ENCODE measurements around the gene MIAT. TPM values are rescaled to one million over a fixed set of nuclear protein-coding genes. Genes with fewer than 3 reads are reported as not detected.

Gene MIAT
- total RNA-seq, 3 donors from 2014 or later (not counting 1 experiment from before 2014, with no cell fraction given) = 75.3 to 105 (median 76.3) TPM

DNA sequence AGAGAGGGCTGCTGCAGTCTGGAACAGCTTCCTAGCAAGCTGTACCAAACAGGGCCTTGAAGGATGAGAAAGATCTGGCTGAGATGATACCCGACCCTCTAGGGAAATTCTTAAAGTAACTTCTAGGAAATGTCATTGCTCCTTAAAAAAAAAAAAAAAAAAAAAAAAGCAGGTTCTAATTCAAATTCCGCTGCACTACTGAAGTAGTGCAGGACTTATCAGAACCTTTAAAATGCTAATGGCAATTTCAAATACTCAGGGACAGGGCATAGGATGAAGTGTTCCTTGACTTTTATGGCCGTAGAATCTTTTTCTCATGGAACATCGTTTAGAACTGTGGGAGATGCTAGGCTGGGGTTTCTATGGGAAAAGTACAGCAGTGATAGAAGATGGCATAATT lies 13.1 kb downstream of the MIAT start:
- no peak for TF ChIP-seq CTCF (IDR thresholded peaks at IDR 0.05)
- ATAC-seq = no peak
- peak overlapping the region; percentile 96 for H3K4me3 Mint-ChIP-seq
- H3K9me3 ChIP-seq (ENCODE audit: control insufficient read depth, insufficient read depth, low read length) = no peaks in the 10 kb centered on the region
- WGBS (ENCODE audit: insufficient coverage) = 89% methylated on average over 4 of the region's 4 CpGs
- no peak overlapping the region for H3K4me3 ChIP-seq (ENCODE audit: low read length)
- peak overlapping the region; percentile 95 to 99 for H3K27ac Mint-ChIP-seq
- H3K9me3 Mint-ChIP-seq = no peaks in the 10 kb centered on the region
- no peaks in the 10 kb centered on the region for H3K36me3 Mint-ChIP-seq
- H3K4me1 Mint-ChIP-seq = peaks cover 75 to 78% of the 10 kb centered on the region in 2 donors
- no peaks in the 10 kb centered on the region for H3K27me3 Mint-ChIP-seq (ENCODE audit: low read depth in 2 of 2)
- peaks cover 2% of the 10 kb centered on the region for H3K36me3 ChIP-seq (ENCODE audit: control insufficient read depth, insufficient read depth, low read length)
- no peaks in the 10 kb centered on the region for H3K27me3 ChIP-seq (ENCODE audit: control insufficient read depth, insufficient read depth, low read length)
- intact Hi-C loops (cut with micrococcal nuclease) = loop anchor here (5.0 to 10.0 kb wide), 2 partner anchors 78 to 306 kb away; partner anchors contain the start of gene TPST2
- peak overlapping the region; percentile 91 for H3K27ac ChIP-seq (ENCODE audit: low read length)
- no peak for DNase-seq
- H3K4me1 ChIP-seq (ENCODE audit: control insufficient read depth, insufficient read depth, low read length) = peaks cover 85% of the 10 kb centered on the region

DNA sequence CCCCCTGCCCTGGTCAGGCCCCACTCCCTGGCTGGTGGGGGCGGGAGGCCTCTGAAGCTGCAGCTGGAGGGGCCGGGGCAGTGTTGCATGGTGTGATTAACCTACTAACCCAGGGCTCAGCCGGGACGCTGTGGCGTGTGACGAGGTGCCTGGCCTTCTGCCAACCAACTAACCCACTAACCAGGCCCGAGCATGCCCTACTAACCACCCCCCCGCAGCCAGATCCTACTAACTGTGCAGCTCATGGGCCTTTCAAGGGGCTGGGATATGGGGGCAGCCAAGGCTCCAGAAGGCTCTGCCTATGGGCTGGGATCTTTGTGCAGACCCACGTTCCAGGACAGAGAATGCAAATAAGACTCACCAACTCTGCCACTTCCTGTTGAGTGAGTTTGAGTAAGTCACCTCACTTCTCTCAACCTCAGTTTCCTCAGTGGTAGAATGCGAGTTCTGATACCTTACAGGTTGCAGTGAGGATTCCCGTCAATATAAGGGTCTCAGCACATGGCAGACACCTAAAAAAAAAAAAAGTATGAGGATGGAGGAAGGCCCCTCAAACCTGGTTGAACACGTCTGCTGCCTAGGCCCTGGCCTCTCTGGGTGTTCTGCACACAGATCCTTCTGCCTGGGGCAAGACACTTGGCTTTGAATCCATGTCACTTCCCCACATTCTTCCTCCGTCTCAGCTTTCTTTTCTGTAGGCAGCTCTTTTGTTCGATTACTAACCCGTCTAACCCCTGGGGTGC lies 14.1 kb downstream of the MIAT start:
- WGBS (ENCODE audit: insufficient coverage) = 22% methylated on average over 15 of the region's 15 CpGs
- peaks cover 80 to 82% of the 10 kb centered on the region in 2 donors for H3K4me1 Mint-ChIP-seq
- peak overlapping the region; percentile 95 to 99 for H3K27ac Mint-ChIP-seq
- H3K27ac ChIP-seq (ENCODE audit: low read length) = peak overlapping the region; percentile 91
- DNase-seq = peak; percentile 77 to 91
- H3K4me3 Mint-ChIP-seq = peak overlapping the region; percentile 96
- no peaks in the 10 kb centered on the region for H3K27me3 Mint-ChIP-seq (ENCODE audit: low read depth in 2 of 2)
- no peaks in the 10 kb centered on the region for H3K9me3 Mint-ChIP-seq
- intact Hi-C loops (cut with micrococcal nuclease) = loop anchor here (1.0 to 10.0 kb wide), 4 partner anchors 28 to 307 kb away; partner anchors contain the start of genes HPS4, SRRD and TPST2
- H3K36me3 Mint-ChIP-seq = no peaks in the 10 kb centered on the region
- H3K27me3 ChIP-seq (ENCODE audit: control insufficient read depth, insufficient read depth, low read length) = no peaks in the 10 kb centered on the region
- peak; percentile 45 to 52 (median 46) for ATAC-seq
- H3K36me3 ChIP-seq (ENCODE audit: control insufficient read depth, insufficient read depth, low read length) = peaks cover 2% of the 10 kb centered on the region
- peaks cover 84% of the 10 kb centered on the region for H3K4me1 ChIP-seq (ENCODE audit: control insufficient read depth, insufficient read depth, low read length)
- no peaks in the 10 kb centered on the region for H3K9me3 ChIP-seq (ENCODE audit: control insufficient read depth, insufficient read depth, low read length)
- H3K4me3 ChIP-seq (ENCODE audit: low read length) = no peak overlapping the region
- TF ChIP-seq CTCF (IDR thresholded peaks at IDR 0.05) = no peak

GRCh38 chr22:26672060-26672471 lies 14.7 kb downstream of the MIAT start:
- peak overlapping the region; percentile 95 to 99 for H3K27ac Mint-ChIP-seq
- peaks cover 80 to 82% of the 10 kb centered on the region in 2 donors for H3K4me1 Mint-ChIP-seq
- Histone ChIP-seq H3K36me3 (ENCODE audit: control insufficient read depth, insufficient read depth, low read length) (peaks cover 2% of the 10 kb centered on the region), H3K27me3 (ENCODE audit: control insufficient read depth, insufficient read depth, low read length) (no peaks in the 10 kb centered on the region), H3K27ac (ENCODE audit: low read length) (peak overlapping the region; percentile 91), H3K9me3 (ENCODE audit: control insufficient read depth, insufficient read depth, low read length) (no peaks in the 10 kb centered on the region), H3K4me3 (ENCODE audit: low read length) (no peak overlapping the region), H3K4me1 (ENCODE audit: control insufficient read depth, insufficient read depth, low read length) (peaks cover 82% of the 10 kb centered on the region)
- intact Hi-C loops (cut with micrococcal nuclease) = loop anchor here (1.0 to 10.0 kb wide), 4 partner anchors 29 to 307 kb away; partner anchors contain the start of genes HPS4, SRRD and TPST2
- DNase-seq (peak in 1 of 2 donors; percentile 63), ATAC-seq (peak; percentile 9 to 35 (median 27))
- no peak for TF ChIP-seq CTCF (IDR thresholded peaks at IDR 0.05)
- no peaks in the 10 kb centered on the region for H3K36me3 Mint-ChIP-seq
- H3K4me3 Mint-ChIP-seq = peak overlapping the region; percentile 96
- H3K27me3 Mint-ChIP-seq (ENCODE audit: low read depth in 2 of 2) = no peaks in the 10 kb centered on the region
- 71% methylated on average over 8 of the region's 8 CpGs for WGBS (ENCODE audit: insufficient coverage)
- no peaks in the 10 kb centered on the region for H3K9me3 Mint-ChIP-seq
